Mesenchymal stem cell (in vitro differentiated cells and primary cell): ENCODE results near the gene TPTE.
"Not testable (repeated sequence)": the region's sequence is repeated elsewhere in the genome, so short reads cannot be mapped to it uniquely, and the experiment has no call there.

Experiments used
- DNase-seq: peaks from one replicate; pipeline ENCODE4 v3.0.0-alpha.2; 2013
- H2AFZ ChIP-seq: one replicate; pipeline ENCODE4 v1.6.1; 2013; ENCODE audit warnings: low read depth, mild to moderate bottlenecking, control low read depth, inconsistent platforms, low read length, moderate library complexity
- H2AK5ac ChIP-seq: 2 replicates; pipeline ENCODE4 v1.6.1; 2013; ENCODE audit warnings: low read length, moderate library complexity, mild to moderate bottlenecking, inconsistent platforms; ENCODE audit not compliant: severe bottlenecking
- H2BK120ac ChIP-seq: one replicate; pipeline ENCODE4 v1.6.1; 2013; ENCODE audit warnings: low read depth, mild to moderate bottlenecking, inconsistent platforms, low read length, moderate library complexity
- H2BK12ac ChIP-seq, 2 experiments: one replicate each; pipeline ENCODE4 v1.6.1; 2013; ENCODE audit warnings: inconsistent platforms in 2 of 2, low read length in 2 of 2, mild to moderate bottlenecking in 2 of 2, moderate library complexity in 2 of 2, control low read depth in 1 of 2
- H2BK15ac ChIP-seq: one replicate; pipeline ENCODE4 v1.6.1; 2013; ENCODE audit warnings: mild to moderate bottlenecking, low read depth, inconsistent platforms; ENCODE audit not compliant: poor library complexity, severe bottlenecking
- H2BK5ac ChIP-seq: 2 replicates; pipeline ENCODE4 v1.6.1; 2013; ENCODE audit warnings: low read depth, mild to moderate bottlenecking, low read length, control low read depth, inconsistent platforms; ENCODE audit not compliant: poor library complexity, severe bottlenecking
- H3K14ac ChIP-seq, 2 experiments: one replicate each; pipeline ENCODE4 v1.6.1; 2013; ENCODE audit warnings: inconsistent platforms in 2 of 2, low read length in 2 of 2, control low read depth in 1 of 2, mild to moderate bottlenecking in 1 of 2, moderate library complexity in 1 of 2
- H3K18ac ChIP-seq, 2 experiments: one replicate each; pipeline ENCODE4 v1.6.1; 2013; ENCODE audit warnings: inconsistent platforms in 2 of 2, low read length in 2 of 2, control low read depth in 1 of 2, low read depth in 1 of 2, mild to moderate bottlenecking in 1 of 2
- H3K23ac ChIP-seq, 2 experiments: one replicate each; pipeline ENCODE4 v1.6.1; 2013; ENCODE audit warnings: inconsistent platforms in 2 of 2, low read length in 2 of 2, mild to moderate bottlenecking in 2 of 2, moderate library complexity in 2 of 2, control low read depth in 1 of 2
- H3K27ac ChIP-seq: 2 replicates; pipeline ENCODE4 v1.5.1; 2013; ENCODE audit warnings: mild to moderate bottlenecking, moderate library complexity, low read length, control low read depth, inconsistent platforms; ENCODE audit not compliant: poor library complexity, severe bottlenecking
- H3K27me3 ChIP-seq, 2 experiments: 2 replicates each; pipeline versions ENCODE4 v1.6.1 to v1.7.0; 2013; ENCODE audit warnings: low read length in 2 of 2, mild to moderate bottlenecking in 2 of 2, moderate library complexity in 2 of 2, control low read depth in 1 of 2, inconsistent platforms in 1 of 2; ENCODE audit not compliant: control insufficient read depth in 1 of 2, insufficient read depth in 1 of 2
- H3K36me3 ChIP-seq, 2 experiments: 2 replicates each; pipeline versions ENCODE4 v1.6.1 to v1.7.0; 2013; ENCODE audit warnings: low read length in 2 of 2, control low read depth in 1 of 2, inconsistent platforms in 1 of 2, low read depth in 1 of 2, mild to moderate bottlenecking in 1 of 2; ENCODE audit not compliant: insufficient read depth in 2 of 2, control insufficient read depth in 1 of 2
- H3K4ac ChIP-seq, 2 experiments: one replicate each; pipeline ENCODE4 v1.6.1; 2013; ENCODE audit warnings: inconsistent platforms in 2 of 2, low read length in 2 of 2, mild to moderate bottlenecking in 2 of 2, moderate library complexity in 2 of 2, control low read depth in 1 of 2, low read depth in 1 of 2
- H3K4me1 ChIP-seq: 2 replicates; pipeline ENCODE4 v1.6.1; 2013; ENCODE audit warnings: low read depth, low read length, control low read depth; ENCODE audit not compliant: control insufficient read depth, insufficient read depth
- H3K4me2 ChIP-seq: 2 replicates; pipeline ENCODE4 v1.6.1; 2013; ENCODE audit warnings: low read length, mild to moderate bottlenecking, inconsistent platforms; ENCODE audit not compliant: poor library complexity, severe bottlenecking
- H3K4me3 ChIP-seq, 2 experiments: 2 replicates each; pipeline versions ENCODE4 v1.5.1 to v1.7.0; 2013; ENCODE audit warnings: low read length in 2 of 2, mild to moderate bottlenecking in 2 of 2, control low read depth in 1 of 2, low read depth in 1 of 2; ENCODE audit not compliant: insufficient read depth in 1 of 2
- H3K79me1 ChIP-seq: replicated peaks from 2 replicates; pipeline ENCODE4 v1.6.1; 2013; ENCODE audit warnings: mild to moderate bottlenecking, control low read depth, low read length, inconsistent platforms; ENCODE audit not compliant: poor library complexity, severe bottlenecking
- H3K9ac ChIP-seq: 2 replicates; pipeline ENCODE4 v1.7.0; 2013; ENCODE audit warnings: mild to moderate bottlenecking, low read length, moderate library complexity
- H3K9me3 ChIP-seq: 2 replicates; pipeline ENCODE4 v1.7.0; 2013; ENCODE audit warnings: mild to moderate bottlenecking, low read length; ENCODE audit not compliant: control insufficient read depth
- H4K8ac ChIP-seq: one replicate; pipeline ENCODE4 v1.6.1; 2013; ENCODE audit warnings: inconsistent platforms, mild to moderate bottlenecking, low read length, moderate library complexity
- H4K91ac ChIP-seq: one replicate; pipeline ENCODE4 v1.6.1; 2013; ENCODE audit warnings: mild to moderate bottlenecking, low read length, inconsistent platforms
- WGBS: methylation state at CpG from one replicate; pipeline ENCODE4 v1.1.7; 2013; ENCODE audit warnings: mixed read lengths; 5-methylcytosine and 5-hydroxymethylcytosine counted together

The TPTE gene

GRCh38 chr21:10614285-10614684, 92.9 kb downstream of the TPTE start:
- H2BK12ac ChIP-seq, H3K4me1 ChIP-seq, H3K23ac ChIP-seq, H3K27ac ChIP-seq, H3K4ac ChIP-seq, H4K91ac ChIP-seq, H3K9ac ChIP-seq, H4K8ac ChIP-seq, H2BK15ac ChIP-seq, H3K79me1 ChIP-seq, H2AK5ac ChIP-seq, H3K4me2 ChIP-seq, H3K36me3 ChIP-seq, H3K18ac ChIP-seq, H3K4me3 ChIP-seq, DNase-seq, H2AFZ ChIP-seq, H3K14ac ChIP-seq, H2BK120ac ChIP-seq, H2BK5ac ChIP-seq, H3K27me3 ChIP-seq: not testable (repeated sequence)
- H3K9me3 ChIP-seq: peaks cover 19% of the 10 kb centered on the region
- 71% methylated on average over 6 of the region's 6 CpGs for WGBS

GRCh38 chr21:10616061-10616460, 94.7 kb downstream of the TPTE start:
- WGBS: 63% methylated on average over 3 of the region's 3 CpGs
- H2BK12ac ChIP-seq, H3K23ac ChIP-seq, H2AK5ac ChIP-seq, H3K4ac ChIP-seq, H3K4me1 ChIP-seq, H3K4me3 ChIP-seq, DNase-seq, H2BK5ac ChIP-seq, H2BK15ac ChIP-seq, H2BK120ac ChIP-seq, H3K9ac ChIP-seq, H3K18ac ChIP-seq, H4K8ac ChIP-seq, H3K27ac ChIP-seq, H3K79me1 ChIP-seq, H2AFZ ChIP-seq, H3K14ac ChIP-seq, H3K27me3 ChIP-seq, H3K36me3 ChIP-seq, H4K91ac ChIP-seq, H3K4me2 ChIP-seq: not testable (repeated sequence)
- H3K9me3 ChIP-seq: peaks cover 14% of the 10 kb centered on the region

GRCh38 chr21:10616535-10616934, 95.2 kb downstream of the TPTE start:
- no peak overlapping the region for H3K9ac ChIP-seq
- H3K4me2 ChIP-seq: no peak overlapping the region
- no peak overlapping the region for H3K4ac ChIP-seq
- H2BK12ac ChIP-seq: no peak overlapping the region
- H2AK5ac ChIP-seq: no peak overlapping the region
- H3K14ac ChIP-seq: no peak overlapping the region
- WGBS: 75% methylated on average over 11 of the region's 30 CpGs
- H2BK5ac ChIP-seq: no peak overlapping the region
- no peak overlapping the region for H4K91ac ChIP-seq
- H3K4me1 ChIP-seq: no peaks in the 10 kb centered on the region
- no peaks in the 10 kb centered on the region for H3K27me3 ChIP-seq
- H3K18ac ChIP-seq: no peak overlapping the region
- no peak overlapping the region for H3K4me3 ChIP-seq
- H3K79me1 ChIP-seq: no peaks in the 10 kb centered on the region
- H3K23ac ChIP-seq: no peak overlapping the region
- H2BK15ac ChIP-seq: no peak overlapping the region
- no peak overlapping the region for H4K8ac ChIP-seq
- H3K9me3 ChIP-seq: peaks cover 18% of the 10 kb centered on the region
- H3K27ac ChIP-seq: no peak overlapping the region
- H2AFZ ChIP-seq: no peak overlapping the region
- no peak for DNase-seq
- H3K36me3 ChIP-seq: no peaks in the 10 kb centered on the region
- H2BK120ac ChIP-seq: no peak overlapping the region

GRCh38 chr21:10617133-10617752, 95.9 kb downstream of the TPTE start:
- not testable (repeated sequence) for H2BK120ac ChIP-seq, H2AFZ ChIP-seq, H3K79me1 ChIP-seq, H3K9ac ChIP-seq, DNase-seq, H3K23ac ChIP-seq, H3K4me3 ChIP-seq, H3K4me1 ChIP-seq, H2AK5ac ChIP-seq, H3K14ac ChIP-seq, H3K27me3 ChIP-seq, H3K36me3 ChIP-seq, H3K4ac ChIP-seq, H4K8ac ChIP-seq, H2BK5ac ChIP-seq, H3K4me2 ChIP-seq, H2BK15ac ChIP-seq, H2BK12ac ChIP-seq, H3K18ac ChIP-seq, H3K27ac ChIP-seq, H4K91ac ChIP-seq
- peaks cover 22% of the 10 kb centered on the region for H3K9me3 ChIP-seq
- 58% methylated on average over 3 of the region's 3 CpGs for WGBS
